GM12878 (cell line): Measurements from ENCODE around the gene SYNGR4. TPM values are rescaled to one million over a fixed set of nuclear protein-coding genes. Genes with fewer than 3 reads are reported as not detected.

ENCODE experiments used
- ATF2 ChIP-seq: IDR thresholded peaks from 2 replicates; pipeline ENCODE4 v1.6.1; 2012; ENCODE audit warnings: low read length, inconsistent platforms
- BHLHE40 ChIP-seq, 2 experiments: fragments of 450-650 bp in 1 of 2; IDR thresholded peaks; 2 replicates each; pipeline ENCODE4 v1.6.1; 2011 to 2017; ENCODE audit warnings: low read depth in 2 of 2, borderline replicate concordance in 1 of 2, improper control_type of control experiment in 1 of 2, low read length in 1 of 2, mild to moderate bottlenecking in 1 of 2
- EED ChIP-seq: sonication (generic); IDR thresholded peaks from 2 replicates; pipeline ENCODE4 v1.6.1; 2016; ENCODE audit warnings: antibody characterized with exemption, low read depth
- EGR1 ChIP-seq, 2 experiments: IDR thresholded peaks; 1 replicate in 1 of 2; 2 replicates in 1 of 2; pipeline ENCODE4 v1.6.1; 2011 to 2012; ENCODE audit warnings: low read depth in 2 of 2, low read length in 2 of 2, borderline replicate concordance in 1 of 2, mild to moderate bottlenecking in 1 of 2, moderate library complexity in 1 of 2
- HCFC1 ChIP-seq: fragments of 150-350 bp; IDR thresholded peaks from 2 replicates; pipeline ENCODE4 v1.6.1; 2014; ENCODE audit warnings: low read length
- JUNB ChIP-seq: IDR thresholded peaks from 2 replicates; pipeline ENCODE4 v1.6.1; 2016; ENCODE audit warnings: antibody characterized with exemption, mild to moderate bottlenecking
- JUND ChIP-seq: IDR thresholded peaks from 2 replicates; pipeline ENCODE4 v1.6.1; 2012; ENCODE audit warnings: low read depth, mild to moderate bottlenecking, low read length, improper control_type of control experiment, moderate library complexity
- MEF2A ChIP-seq: IDR thresholded peaks from 2 replicates; pipeline ENCODE4 v1.6.1; 2011; ENCODE audit warnings: low read depth, mild to moderate bottlenecking, low read length, moderate library complexity; ENCODE audit not compliant: insufficient read depth
- MTA3 ChIP-seq: IDR thresholded peaks from 2 replicates; pipeline ENCODE4 v1.6.1; 2012; ENCODE audit warnings: low read length, inconsistent platforms, borderline replicate concordance
- NFYA ChIP-seq: IDR thresholded peaks from 2 replicates; pipeline ENCODE4 v1.6.1; 2011; ENCODE audit warnings: low read depth, mild to moderate bottlenecking, low read length, improper control_type of control experiment, borderline replicate concordance
- NR2F1 ChIP-seq: fragments of 450-650 bp; conservative IDR thresholded peaks from 2 replicates; pipeline ENCODE4 v1.6.1; 2017; ENCODE audit warnings: mild to moderate bottlenecking
- RB1 ChIP-seq: fragments of 450-650 bp; formaldehyde crosslinking; IDR thresholded peaks from 2 replicates; pipeline ENCODE4 v1.6.1; 2017; ENCODE audit warnings: mild to moderate bottlenecking, borderline replicate concordance
- SP1 ChIP-seq: IDR thresholded peaks from one replicate; pipeline ENCODE4 v1.6.1; 2011; ENCODE audit warnings: low read depth, low read length
- USF2 ChIP-seq: IDR thresholded peaks from 2 replicates; pipeline ENCODE4 v1.6.1; 2011; ENCODE audit warnings: low read depth, low read length, improper control_type of control experiment, borderline replicate concordance
- ZNF217 ChIP-seq: fragments of 450-650 bp; IDR thresholded peaks from 2 replicates; pipeline ENCODE4 v1.6.1; 2017; ENCODE audit warnings: antibody characterized with exemption, mild to moderate bottlenecking
- ZNF274 ChIP-seq: IDR thresholded peaks from one replicate; pipeline ENCODE4 v1.8.0; 2011; ENCODE audit not compliant: insufficient read length, insufficient read depth
- ZSCAN29 ChIP-seq: fragments of 450-650 bp; IDR thresholded peaks from 2 replicates; pipeline ENCODE4 v1.6.1; 2017; ENCODE audit warnings: mild to moderate bottlenecking, moderate library complexity
- polyA plus RNA-seq, 11 experiments: library from polyadenylated mRNA; depleted of rRNA in 4 of 11; unstranded in 6 of 11; stranded (reverse) in 5 of 11; fragments of >200 nt; fragmentation: Nextera tagmentation in 4 of 11; fragmentation: Illumina TruSeq in 1 of 11; extraction: Ambion mirVana in 4 of 11; extraction: Trizol in 1 of 11; gene quantifications; 1 replicate in 1 of 11; 2 replicates in 10 of 11; pipeline versions ENCODE4 v1.2.1 to v1.2.3, GENCODE V29; 2011 to 2016; ENCODE audit warnings: inconsistent platforms in 2 of 11, missing spikeins in 2 of 11, low read depth in 1 of 11
- total RNA-seq, 4 experiments: library from RNA; depleted of rRNA in 3 of 4; stranded (reverse); fragments of >200 nt in 3 of 4; fragmentation: Illumina TruSeq in 1 of 4; extraction: Trizol in 1 of 4; gene quantifications; 2 replicates each; pipeline versions ENCODE4 v1.2.1 to v1.2.3, GENCODE V29; 2013 to 2021
- TF ChIP-seq, protein P1 (sequence below): fragments of 450-650 bp; formaldehyde crosslinking; IDR thresholded peaks from 2 replicates; pipeline ENCODE4 v1.4.0; 2022; ENCODE audit warnings: mild to moderate bottlenecking, moderate library complexity
- TF ChIP-seq, protein P2 (sequence below): IDR thresholded peaks from 2 replicates; pipeline ENCODE4 v1.6.1; 2012; ENCODE audit warnings: low read depth, low read length, improper control_type of control experiment
- TF ChIP-seq, protein P3 (sequence below), 3 experiments: IDR thresholded peaks in 2 of 3; conservative IDR thresholded peaks in 1 of 3; 2 replicates each; pipeline ENCODE4 v1.5.1; 2011; ENCODE audit warnings: low read depth in 3 of 3, low read length in 3 of 3, mild to moderate bottlenecking in 3 of 3, control low read depth in 2 of 3, moderate library complexity in 2 of 3, inconsistent platforms in 1 of 3, mixed read lengths in 1 of 3; ENCODE audit not compliant: control insufficient read depth in 2 of 3, insufficient read depth in 1 of 3; ENCODE audit errors: extremely low read depth in 1 of 3

Gene SYNGR4
- total and polyA plus RNA-seq, 10 of the 15 experiments (the other 5 are each of a cell fraction or from before 2014, with no cell fraction given) = 0.08 to 0.72 (median 0.17) TPM; not detected in 6

- TF ChIP-seq, protein P1, sequence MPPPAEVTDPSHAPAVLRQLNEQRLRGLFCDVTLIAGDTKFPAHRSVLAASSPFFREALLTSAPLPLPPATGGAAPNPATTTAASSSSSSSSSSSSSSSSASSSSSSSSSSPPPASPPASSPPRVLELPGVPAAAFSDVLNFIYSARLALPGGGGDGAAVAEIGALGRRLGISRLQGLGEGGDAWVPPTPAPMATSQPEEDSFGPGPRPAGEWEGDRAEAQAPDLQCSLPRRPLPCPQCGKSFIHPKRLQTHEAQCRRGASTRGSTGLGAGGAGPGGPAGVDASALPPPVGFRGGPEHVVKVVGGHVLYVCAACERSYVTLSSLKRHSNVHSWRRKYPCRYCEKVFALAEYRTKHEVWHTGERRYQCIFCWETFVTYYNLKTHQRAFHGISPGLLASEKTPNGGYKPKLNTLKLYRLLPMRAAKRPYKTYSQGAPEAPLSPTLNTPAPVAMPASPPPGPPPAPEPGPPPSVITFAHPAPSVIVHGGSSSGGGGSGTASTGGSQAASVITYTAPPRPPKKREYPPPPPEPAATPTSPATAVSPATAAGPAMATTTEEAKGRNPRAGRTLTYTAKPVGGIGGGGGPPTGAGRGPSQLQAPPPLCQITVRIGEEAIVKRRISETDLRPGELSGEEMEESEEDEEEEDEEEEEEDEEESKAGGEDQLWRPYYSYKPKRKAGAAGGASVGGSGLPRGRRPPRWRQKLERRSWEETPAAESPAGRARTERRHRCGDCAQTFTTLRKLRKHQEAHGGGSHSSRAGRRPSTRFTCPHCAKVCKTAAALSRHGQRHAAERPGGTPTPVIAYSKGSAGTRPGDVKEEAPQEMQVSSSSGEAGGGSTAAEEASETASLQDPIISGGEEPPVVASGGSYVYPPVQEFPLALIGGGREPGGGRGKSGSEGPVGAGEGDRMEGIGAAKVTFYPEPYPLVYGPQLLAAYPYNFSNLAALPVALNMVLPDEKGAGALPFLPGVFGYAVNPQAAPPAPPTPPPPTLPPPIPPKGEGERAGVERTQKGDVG (CRISPR knock-in tag) = no peak
- TF ChIP-seq ZSCAN29 (no peak), NFYA (no peak), JUNB (no peak), MTA3 (no peak), ZNF274 (no peak), SP1 (peak; percentile 80), RB1 (no peak; the same call in 1 of the 2 replicates), MEF2A (no peak), EED (peak; percentile 98), NR2F1 (peak; percentile 52; the same call in 1 of the 2 replicates), USF2 (peak; percentile 71), ZNF217 (no peak), EGR1 (IDR thresholded peaks at IDR 0.05; ENCODE audit: borderline replicate concordance in 1 of 2, low read depth in 2 of 2, low read length in 2 of 2) (peak in 1 of 2 experiments; percentile 98; a peak in 2 of 3 replicates), HCFC1 (peak; percentile 29; the same call in 1 of the 2 replicates), BHLHE40 (IDR thresholded peaks at IDR 0.05; ENCODE audit: borderline replicate concordance in 1 of 2, low read depth in 2 of 2, low read length in 1 of 2) (peak; percentile 79 to 92), JUND (0 out of 2 replicates have a peak, but pooled peaks have one; percentile 50), ATF2 (no peak)
- TF ChIP-seq, protein P2, sequence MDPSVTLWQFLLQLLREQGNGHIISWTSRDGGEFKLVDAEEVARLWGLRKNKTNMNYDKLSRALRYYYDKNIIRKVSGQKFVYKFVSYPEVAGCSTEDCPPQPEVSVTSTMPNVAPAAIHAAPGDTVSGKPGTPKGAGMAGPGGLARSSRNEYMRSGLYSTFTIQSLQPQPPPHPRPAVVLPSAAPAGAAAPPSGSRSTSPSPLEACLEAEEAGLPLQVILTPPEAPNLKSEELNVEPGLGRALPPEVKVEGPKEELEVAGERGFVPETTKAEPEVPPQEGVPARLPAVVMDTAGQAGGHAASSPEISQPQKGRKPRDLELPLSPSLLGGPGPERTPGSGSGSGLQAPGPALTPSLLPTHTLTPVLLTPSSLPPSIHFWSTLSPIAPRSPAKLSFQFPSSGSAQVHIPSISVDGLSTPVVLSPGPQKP = peak; percentile 59
- TF ChIP-seq, protein P3, sequence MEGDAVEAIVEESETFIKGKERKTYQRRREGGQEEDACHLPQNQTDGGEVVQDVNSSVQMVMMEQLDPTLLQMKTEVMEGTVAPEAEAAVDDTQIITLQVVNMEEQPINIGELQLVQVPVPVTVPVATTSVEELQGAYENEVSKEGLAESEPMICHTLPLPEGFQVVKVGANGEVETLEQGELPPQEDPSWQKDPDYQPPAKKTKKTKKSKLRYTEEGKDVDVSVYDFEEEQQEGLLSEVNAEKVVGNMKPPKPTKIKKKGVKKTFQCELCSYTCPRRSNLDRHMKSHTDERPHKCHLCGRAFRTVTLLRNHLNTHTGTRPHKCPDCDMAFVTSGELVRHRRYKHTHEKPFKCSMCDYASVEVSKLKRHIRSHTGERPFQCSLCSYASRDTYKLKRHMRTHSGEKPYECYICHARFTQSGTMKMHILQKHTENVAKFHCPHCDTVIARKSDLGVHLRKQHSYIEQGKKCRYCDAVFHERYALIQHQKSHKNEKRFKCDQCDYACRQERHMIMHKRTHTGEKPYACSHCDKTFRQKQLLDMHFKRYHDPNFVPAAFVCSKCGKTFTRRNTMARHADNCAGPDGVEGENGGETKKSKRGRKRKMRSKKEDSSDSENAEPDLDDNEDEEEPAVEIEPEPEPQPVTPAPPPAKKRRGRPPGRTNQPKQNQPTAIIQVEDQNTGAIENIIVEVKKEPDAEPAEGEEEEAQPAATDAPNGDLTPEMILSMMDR (IDR thresholded peaks at IDR 0.05 in 2 of 3, conservative IDR thresholded peaks at IDR 0.05 in 1 of 3; ENCODE audit: control insufficient read depth in 2 of 3, extremely low read depth in 1 of 3, insufficient read depth in 1 of 3, low read depth in 3 of 3, low read length in 3 of 3) = no peak
These were observed 42.3 kb upstream of the SYNGR4 start (continued) for GRCh38 chr19:48321622-48322591.
